Measurements from ENCODE around the gene C15orf62. TPM values are rescaled to one million over a fixed set of nuclear protein-coding genes. Genes with fewer than 3 reads are reported as not detected.

C15orf62 gene
- total RNA-seq = not detected in 2 replicates

GRCh38 chr15:40769274-40770146 lies at the start of gene C15orf62:
Gene C15orf62, plus strand, starts transcription at chr15:40769980. Its CDS starts 516 bp downstream, at chr15:40770496.
- no peak for DNase-seq (ENCODE audit: extremely low read depth, low read depth, low spot score)

GRCh38 chr15:40721701-40722100 lies 48.1 kb upstream of the C15orf62 start:
- DNase-seq (ENCODE audit: extremely low read depth, low read depth, low spot score) = no peak

- no peak for DNase-seq (ENCODE audit: extremely low read depth, low read depth, low spot score)
Observed at GRCh38 chr15:40722354-40722753, 47.4 kb upstream of the C15orf62 start.

- DNase-seq (ENCODE audit: extremely low read depth, low read depth, low spot score) = no peak
Observed at GRCh38 chr15:40722934-40723333, 46.8 kb upstream of the C15orf62 start.

- no peak for DNase-seq (ENCODE audit: extremely low read depth, low read depth, low spot score)
Observed at GRCh38 chr15:40723919-40724318, 45.9 kb upstream of the C15orf62 start.

GRCh38 chr15:40731034-40731433 lies 38.7 kb upstream of the C15orf62 start:
- DNase-seq (ENCODE audit: extremely low read depth, low read depth, low spot score) = no peak

- no peak for DNase-seq (ENCODE audit: extremely low read depth, low read depth, low spot score)
Observed at GRCh38 chr15:40736575-40736974, 33.2 kb upstream of the C15orf62 start.

GRCh38 chr15:40737048-40737447 lies 32.7 kb upstream of the C15orf62 start:
- DNase-seq (ENCODE audit: extremely low read depth, low read depth, low spot score) = no peak

GRCh38 chr15:40739047-40739446 lies 30.7 kb upstream of the C15orf62 start:
- DNase-seq (ENCODE audit: extremely low read depth, low read depth, low spot score) = no peak

GRCh38 chr15:40739854-40740253 lies 29.9 kb upstream of the C15orf62 start:
- no peak for DNase-seq (ENCODE audit: extremely low read depth, low read depth, low spot score)

- no peak for DNase-seq (ENCODE audit: extremely low read depth, low read depth, low spot score)
Observed at GRCh38 chr15:40743485-40743901, 26.3 kb upstream of the C15orf62 start.

GRCh38 chr15:40743921-40744814 lies 25.6 kb upstream of the C15orf62 start:
- no peak for DNase-seq (ENCODE audit: extremely low read depth, low read depth, low spot score)

- no peak for DNase-seq (ENCODE audit: extremely low read depth, low read depth, low spot score)
Observed at GRCh38 chr15:40744815-40745152, 25.0 kb upstream of the C15orf62 start.

GRCh38 chr15:40746916-40747418 lies 22.8 kb upstream of the C15orf62 start:
- DNase-seq (ENCODE audit: extremely low read depth, low read depth, low spot score) = no peak

GRCh38 chr15:40747685-40748631 lies 21.8 kb upstream of the C15orf62 start:
- no peak for DNase-seq (ENCODE audit: extremely low read depth, low read depth, low spot score)

GRCh38 chr15:40749151-40749630 lies 20.6 kb upstream of the C15orf62 start:
- no peak for DNase-seq (ENCODE audit: extremely low read depth, low read depth, low spot score)

- DNase-seq (ENCODE audit: extremely low read depth, low read depth, low spot score) = no peak
Observed at GRCh38 chr15:40750885-40751284, 18.9 kb upstream of the C15orf62 start.

GRCh38 chr15:40751745-40752144 lies 18.0 kb upstream of the C15orf62 start:
- DNase-seq (ENCODE audit: extremely low read depth, low read depth, low spot score) = no peak

- DNase-seq (ENCODE audit: extremely low read depth, low read depth, low spot score) = no peak
Observed at GRCh38 chr15:40754574-40754882, 15.3 kb upstream of the C15orf62 start.

All from glomerular endothelial cell (primary cell).